IMR-90 (cell line): ENCODE results near the gene UCP1. TPM values are rescaled to one million over a fixed set of nuclear protein-coding genes. Genes with fewer than 3 reads are reported as not detected.
A peak's percentile ranks its signal among the peaks of the same experiment; 100 is the strongest.

ENCODE experiments used
- ATAC-seq: fragments of 200-7000 bp; cut with Tn5 transposase; 2 replicates; pipeline ENCODE4 v1.9.1; 2020; ENCODE audit warnings: low read depth, mild to moderate bottlenecking, moderate library complexity
- BruUV-seq: library from RNA; stranded (reverse); fragments of 400-500 nt; replicated peaks from 2 replicates; lab custom pipeline; 2021; lab: Mats Ljungman, UMichigan
- CTCF ChIA-PET: fragments of 300-600 bp; formaldehyde crosslinking; extraction: SDS; loops from one replicate; lab custom pipeline; 2021; ENCODE audit warnings: antibody characterized with exemption; lab: Yijun Ruan, JAX
- POLR2A ChIA-PET: fragments of 300-600 bp; sonication (Branson Sonifier 250); formaldehyde crosslinking; loops from one replicate; lab custom pipeline; 2022; ENCODE audit warnings: antibody characterized with exemption; ENCODE audit not compliant: unreplicated experiment; lab: Charles Lee
- DNase-seq: peaks from one replicate; pipeline ENCODE4 v3.0.0; 2013
- H2AFZ ChIP-seq: replicated peaks from 2 replicates; pipeline ENCODE3; 2013; ENCODE audit warnings: low read length, mild to moderate bottlenecking; ENCODE audit not compliant: poor library complexity
- H2AK5ac ChIP-seq: 2 replicates; pipeline ENCODE4 v1.6.1; 2013; ENCODE audit warnings: low read depth, low read length, inconsistent platforms
- H2AK9ac ChIP-seq: replicated peaks from 2 replicates; pipeline ENCODE3; 2013; ENCODE audit warnings: mild to moderate bottlenecking, low read depth, low read length, moderate library complexity; ENCODE audit not compliant: poor library complexity
- H2BK120ac ChIP-seq: 2 replicates; pipeline ENCODE4 v1.6.1; 2013; ENCODE audit warnings: low read depth, low read length, inconsistent platforms
- H2BK15ac ChIP-seq: 3 replicates; pipeline ENCODE4 v1.6.1; 2013; ENCODE audit warnings: low read depth, low read length, inconsistent platforms
- H2BK20ac ChIP-seq: 2 replicates; pipeline ENCODE4 v1.6.1; 2013; ENCODE audit warnings: low read depth, mild to moderate bottlenecking, inconsistent platforms, low read length, moderate library complexity
- H2BK5ac ChIP-seq: 2 replicates; pipeline ENCODE4 v1.6.1; 2013; ENCODE audit warnings: mild to moderate bottlenecking, low read depth, low read length, inconsistent platforms; ENCODE audit not compliant: poor library complexity, severe bottlenecking
- H3K14ac ChIP-seq: replicated peaks from 2 replicates; pipeline ENCODE4 v1.6.1; 2013; ENCODE audit warnings: low read depth, low read length, inconsistent platforms
- H3K18ac ChIP-seq: 2 replicates; pipeline ENCODE4 v1.6.1; 2013; ENCODE audit warnings: low read depth, low read length, control low read depth
- H3K23ac ChIP-seq: 2 replicates; pipeline ENCODE4 v1.6.1; 2013; ENCODE audit warnings: low read depth, low read length, inconsistent platforms
- H3K27ac ChIP-seq: 2 replicates; pipeline ENCODE4 v1.5.1; 2013; ENCODE audit warnings: mild to moderate bottlenecking, control low read depth, low read length; ENCODE audit not compliant: insufficient read depth
- H3K27me3 ChIP-seq: 2 replicates; pipeline ENCODE4 v1.6.1; 2013; ENCODE audit warnings: low read length; ENCODE audit not compliant: control insufficient read depth, insufficient read depth
- H3K36me3 ChIP-seq: 2 replicates; pipeline ENCODE4 v1.6.1; 2013; ENCODE audit warnings: low read length, mixed read lengths; ENCODE audit not compliant: control insufficient read depth, insufficient read depth
- H3K4ac ChIP-seq: 2 replicates; pipeline ENCODE4 v1.6.1; 2013; ENCODE audit warnings: low read depth, low read length, inconsistent platforms
- H3K4me1 ChIP-seq: 2 replicates; pipeline ENCODE4 v1.6.1; 2013; ENCODE audit warnings: low read length, mixed read lengths; ENCODE audit not compliant: control insufficient read depth, insufficient read depth
- H3K4me2 ChIP-seq: 2 replicates; pipeline ENCODE4 v1.6.1; 2013; ENCODE audit warnings: low read depth, mild to moderate bottlenecking, control low read depth, low read length, moderate library complexity
- H3K4me3 ChIP-seq: 2 replicates; pipeline ENCODE4 v1.5.1; 2013; ENCODE audit warnings: low read depth, mild to moderate bottlenecking, control low read depth, low read length, moderate library complexity; ENCODE audit not compliant: insufficient read depth
- H3K56ac ChIP-seq: 2 replicates; pipeline ENCODE4 v1.6.1; 2013; ENCODE audit warnings: low read length, inconsistent platforms; ENCODE audit not compliant: insufficient read depth; ENCODE audit errors: extremely low read depth
- H3K79me1 ChIP-seq, 2 experiments: 2 replicates each; pipeline ENCODE4 v1.6.1; 2013; ENCODE audit warnings: low read length in 2 of 2, inconsistent platforms in 1 of 2, low read depth in 1 of 2
- H3K9ac ChIP-seq: 2 replicates; pipeline ENCODE4 v1.6.1; 2013; ENCODE audit warnings: low read depth, low read length, control low read depth
- H3K9me1 ChIP-seq: 2 replicates; pipeline ENCODE4 v1.6.1; 2013; ENCODE audit warnings: low read length, inconsistent platforms; ENCODE audit not compliant: insufficient read depth
- H3K9me3 ChIP-seq: 2 replicates; pipeline ENCODE4 v1.6.1; 2013; ENCODE audit warnings: low read length; ENCODE audit not compliant: control insufficient read depth, insufficient read depth
- H4K20me1 ChIP-seq: 2 replicates; pipeline ENCODE4 v1.6.1; 2013; ENCODE audit warnings: low read length, inconsistent platforms; ENCODE audit not compliant: insufficient read depth
- H4K5ac ChIP-seq: 2 replicates; pipeline ENCODE4 v1.6.1; 2013; ENCODE audit warnings: mild to moderate bottlenecking, low read depth, low read length, control low read depth
- H4K8ac ChIP-seq, 2 experiments: 2 replicates each; pipeline ENCODE4 v1.6.1; 2013; ENCODE audit warnings: low read depth in 2 of 2, low read length in 2 of 2, control low read depth in 1 of 2, inconsistent platforms in 1 of 2
- H4K91ac ChIP-seq: 2 replicates; pipeline ENCODE4 v1.6.1; 2013; ENCODE audit warnings: low read depth, low read length, inconsistent platforms; ENCODE audit not compliant: insufficient read depth
- BHLHE40 ChIP-seq: fragments of 150-350 bp; IDR thresholded peaks from 2 replicates; pipeline ENCODE4 v1.6.1; 2016; ENCODE audit warnings: mild to moderate bottlenecking, low read depth, low read length
- CEBPB ChIP-seq: IDR thresholded peaks from 2 replicates; pipeline ENCODE4 v1.6.1; 2012; ENCODE audit warnings: low read depth, low read length, improper control_type of control experiment
- CHD1 ChIP-seq: IDR thresholded peaks from 2 replicates; pipeline ENCODE4 v1.6.1; 2012; ENCODE audit warnings: low read depth, low read length, improper control_type of control experiment
- CTCF ChIP-seq: conservative IDR thresholded peaks from 2 replicates; pipeline ENCODE4 v1.5.1; 2012; ENCODE audit warnings: mild to moderate bottlenecking, low read depth, low read length, improper control_type of control experiment
- ELK1 ChIP-seq: fragments of 150-350 bp; IDR thresholded peaks from 2 replicates; pipeline ENCODE4 v1.6.1; 2016; ENCODE audit warnings: low read depth, mild to moderate bottlenecking, low read length, moderate library complexity, borderline replicate concordance
- FOS ChIP-seq: fragments of 150-350 bp; IDR thresholded peaks from 2 replicates; pipeline ENCODE4 v1.6.1; 2016; ENCODE audit warnings: low read depth, low read length
- MAFK ChIP-seq: IDR thresholded peaks from 2 replicates; pipeline ENCODE4 v1.6.1; 2012; ENCODE audit warnings: low read depth, low read length, improper control_type of control experiment
- MAZ ChIP-seq: IDR thresholded peaks from 2 replicates; pipeline ENCODE4 v1.6.1; 2012; ENCODE audit warnings: low read depth, mild to moderate bottlenecking, low read length, improper control_type of control experiment, moderate library complexity, borderline replicate concordance
- MXI1 ChIP-seq: IDR thresholded peaks from 2 replicates; pipeline ENCODE4 v1.6.1; 2012; ENCODE audit warnings: low read depth, mild to moderate bottlenecking, low read length, moderate library complexity, borderline replicate concordance
- NFE2L2 ChIP-seq: fragments of 150-350 bp; IDR thresholded peaks from 2 replicates; pipeline ENCODE4 v1.6.1; 2016; ENCODE audit warnings: low read depth, mild to moderate bottlenecking, low read length
- POLR2A ChIP-seq: IDR thresholded peaks from 2 replicates; pipeline ENCODE4 v1.6.1; 2012; ENCODE audit warnings: mild to moderate bottlenecking, low read depth, low read length
- RAD21 ChIP-seq: IDR thresholded peaks from 2 replicates; pipeline ENCODE4 v1.6.1; 2012; ENCODE audit warnings: low read length, improper control_type of control experiment
- RCOR1 ChIP-seq: IDR thresholded peaks from 2 replicates; pipeline ENCODE4 v1.6.1; 2012; ENCODE audit warnings: mild to moderate bottlenecking, low read length, improper control_type of control experiment; ENCODE audit not compliant: insufficient replicate concordance
- RFX5 ChIP-seq: IDR thresholded peaks from 2 replicates; pipeline ENCODE4 v1.8.0; 2012; ENCODE audit warnings: low read depth, mild to moderate bottlenecking, low read length, moderate library complexity
- SMC3 ChIP-seq: fragments of 150-350 bp; IDR thresholded peaks from 2 replicates; pipeline ENCODE4 v1.6.1; 2016; ENCODE audit warnings: low read depth, mild to moderate bottlenecking, antibody characterized with exemption, low read length, moderate library complexity
- USF2 ChIP-seq: fragments of 150-350 bp; IDR thresholded peaks from 2 replicates; pipeline ENCODE4 v1.6.1; 2017; ENCODE audit warnings: mild to moderate bottlenecking, antibody characterized with exemption, low read length, low read depth
- WGBS, 2 experiments: methylation state at CpG; one replicate each; pipeline versions ENCODE4 v1.1.5 to v1.1.7; 2013; ENCODE audit warnings: missing lambda C conversion rate in 2 of 2; ENCODE audit not compliant: insufficient read length in 1 of 2; ENCODE audit errors: extremely low coverage in 2 of 2; 5-methylcytosine and 5-hydroxymethylcytosine counted together
- dilution Hi-C: fragments of 300-500 bp; cut with HindIII; formaldehyde crosslinking; loops from one replicate; pipeline ENCODE4 v1.14.3; 2018; ENCODE audit warnings: low sequenced_read_pairs; ENCODE audit not compliant: unreplicated experiment
- in situ Hi-C: fragments of 300-500 bp; cut with MboI; formaldehyde crosslinking; loops from 3 replicates; pipeline ENCODE4 v1.14.3; 2019; ENCODE audit warnings: low sequenced_read_pairs, inconsistent platforms, mixed read lengths
- intact Hi-C: fragments of 100-400 bp; cut with micrococcal nuclease; formaldehyde crosslinking; loops from 2 replicates; pipeline ENCODE4 v1.10.0; 2022
- polyA plus RNA-seq, 3 experiments: library from polyadenylated mRNA; depleted of rRNA; stranded (reverse); fragments of >200 nt; gene quantifications; 2 replicates each; pipeline ENCODE4 v1.2.3, GENCODE V29; 2012; ENCODE audit warnings: low replicate concordance in 1 of 3
- total RNA-seq: library from RNA; depleted of rRNA; stranded (reverse); fragments of >200 nt; gene quantifications from 2 replicates; pipeline ENCODE4 v1.2.3, GENCODE V29; 2012

Gene UCP1
- total and polyA plus RNA-seq, 2 of the 4 experiments (the other 2 are of a cell fraction) = not detected

GRCh38 chr4:140604544-140604943 lies 35.8 kb upstream of the UCP1 start:
- Histone ChIP-seq H3K9me3 (no peaks in the 10 kb centered on the region), H3K14ac (no peak overlapping the region), H4K91ac (no peak overlapping the region), H4K8ac (no peak overlapping the region), H3K4me3 (no peak overlapping the region), H3K4me1 (no peaks in the 10 kb centered on the region), H3K9ac (no peak overlapping the region), H3K27ac (no peak overlapping the region), H3K36me3 (no peaks in the 10 kb centered on the region), H3K79me1 (no peaks in the 10 kb centered on the region), H2BK5ac (no peak overlapping the region), H3K4ac (no peak overlapping the region), H3K23ac (no peak overlapping the region), H2BK120ac (no peak overlapping the region), H4K5ac (no peak overlapping the region), H2BK20ac (no peak overlapping the region), H2AK9ac (peak overlapping the region; percentile 69), H4K20me1 (no peaks in the 10 kb centered on the region), H2AFZ (no peak overlapping the region), H3K56ac (no peak overlapping the region), H3K4me2 (no peak overlapping the region), H3K9me1 (no peaks in the 10 kb centered on the region), H2BK15ac (no peak overlapping the region), H3K18ac (no peak overlapping the region), H2AK5ac (no peak overlapping the region), H3K27me3 (peaks cover 32% of the 10 kb centered on the region)
- TF ChIP-seq CEBPB (no peak), NFE2L2 (no peak), CHD1 (no peak), RAD21 (no peak), RCOR1 (no peak), BHLHE40 (no peak), SMC3 (no peak), FOS (no peak), MAFK (no peak), RFX5 (no peak), ELK1 (no peak), CTCF (no peak), USF2 (no peak), MAZ (no peak), POLR2A (no peak), MXI1 (no peak)
- DNase-seq = no peak
- ChIA-PET POLR2A (no interaction called here), CTCF (interaction anchor here (1.0 kb wide), 1 partner anchor 240 kb away, joined by 3 read pairs; no protein-coding TSS in a partner anchor)
- ATAC-seq = no peak
- in situ Hi-C loops (loop anchor here (10.0 to 25.0 kb wide), 2 partner anchors 240 to 592 kb away; no protein-coding TSS in a partner anchor), intact Hi-C loops (no loop called here), dilution Hi-C loops (no loop called here)
- no TSS peak for BruUV-seq
- no CpG with 5 or more reads among the region's 4 CpGs for WGBS, 2 experiments
